ENCODE results near the gene NUP54.

DNA sequence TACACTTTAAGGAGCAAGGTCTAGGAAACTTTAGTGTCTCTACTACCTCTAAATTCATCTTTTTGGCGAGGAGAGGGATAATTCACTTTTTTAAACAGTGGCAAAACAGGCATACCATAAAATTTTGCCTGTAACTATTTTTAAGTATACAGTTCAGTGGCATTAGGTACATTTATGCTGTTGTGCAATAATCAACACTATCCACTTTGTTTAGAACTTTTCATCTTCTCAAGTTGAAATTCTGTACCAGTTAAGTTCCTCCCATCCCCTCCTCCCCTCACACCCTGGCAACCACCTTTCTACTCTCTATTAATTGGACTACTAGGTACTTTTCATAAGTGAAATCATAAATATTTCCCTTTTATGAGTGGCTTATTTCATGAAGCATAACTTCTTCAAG lies 31.4 kb downstream of the NUP54 start:
- no peak for TF ChIP-seq TAF1 (IDR thresholded peaks at IDR 0.05; ENCODE audit: low read depth, low read length)
- TF ChIP-seq POLR2AphosphoS5 (IDR thresholded peaks at IDR 0.05; ENCODE audit: low read depth, low read length): no peak
- TF ChIP-seq POLR2A (IDR thresholded peaks at IDR 0.05; ENCODE audit: low read depth, low read length): no peak
- no peak for TF ChIP-seq PAX5 (IDR thresholded peaks at IDR 0.05; ENCODE audit: insufficient read depth, low read length, severe bottlenecking)
- TF ChIP-seq SPI1 (IDR thresholded peaks at IDR 0.05; ENCODE audit: low read depth, low read length): no peak
- TF ChIP-seq POU2F2 (IDR thresholded peaks at IDR 0.05; ENCODE audit: low read depth, low read length): no peak
